HepG2 (cell line): ENCODE measurements around the gene LIN28B.
"Not testable (repeated sequence)": the region's sequence is repeated elsewhere in the genome, so short reads cannot be mapped to it uniquely, and the experiment has no call there.

Source experiments
- RELA ChIP-seq: sonication (generic); formaldehyde crosslinking; IDR thresholded peaks from 2 replicates; pipeline ENCODE4 v1.4.0; 2020; ENCODE audit warnings: missing genetic modification reagents
- TF ChIP-seq, protein P1 (sequence below): sonication (generic); formaldehyde crosslinking; IDR thresholded peaks from 2 replicates; pipeline ENCODE4 v1.4.0; 2020; ENCODE audit warnings: missing genetic modification reagents
- TF ChIP-seq, protein P2 (sequence below): sonication (generic); formaldehyde crosslinking; IDR thresholded peaks from 2 replicates; pipeline ENCODE4 v1.5.0; 2020; ENCODE audit warnings: mild to moderate bottlenecking, missing genetic modification reagents, moderate library complexity
- TF ChIP-seq, protein P3 (sequence below): sonication (generic); formaldehyde crosslinking; IDR thresholded peaks from 2 replicates; pipeline ENCODE4 v1.5.0; 2020; ENCODE audit warnings: missing genetic modification reagents
- TF ChIP-seq, protein P4 (sequence below): sonication (generic); formaldehyde crosslinking; IDR thresholded peaks from 2 replicates; pipeline ENCODE4 v1.5.1; 2020; ENCODE audit warnings: missing genetic modification reagents, mild to moderate bottlenecking, borderline replicate concordance

DNA sequence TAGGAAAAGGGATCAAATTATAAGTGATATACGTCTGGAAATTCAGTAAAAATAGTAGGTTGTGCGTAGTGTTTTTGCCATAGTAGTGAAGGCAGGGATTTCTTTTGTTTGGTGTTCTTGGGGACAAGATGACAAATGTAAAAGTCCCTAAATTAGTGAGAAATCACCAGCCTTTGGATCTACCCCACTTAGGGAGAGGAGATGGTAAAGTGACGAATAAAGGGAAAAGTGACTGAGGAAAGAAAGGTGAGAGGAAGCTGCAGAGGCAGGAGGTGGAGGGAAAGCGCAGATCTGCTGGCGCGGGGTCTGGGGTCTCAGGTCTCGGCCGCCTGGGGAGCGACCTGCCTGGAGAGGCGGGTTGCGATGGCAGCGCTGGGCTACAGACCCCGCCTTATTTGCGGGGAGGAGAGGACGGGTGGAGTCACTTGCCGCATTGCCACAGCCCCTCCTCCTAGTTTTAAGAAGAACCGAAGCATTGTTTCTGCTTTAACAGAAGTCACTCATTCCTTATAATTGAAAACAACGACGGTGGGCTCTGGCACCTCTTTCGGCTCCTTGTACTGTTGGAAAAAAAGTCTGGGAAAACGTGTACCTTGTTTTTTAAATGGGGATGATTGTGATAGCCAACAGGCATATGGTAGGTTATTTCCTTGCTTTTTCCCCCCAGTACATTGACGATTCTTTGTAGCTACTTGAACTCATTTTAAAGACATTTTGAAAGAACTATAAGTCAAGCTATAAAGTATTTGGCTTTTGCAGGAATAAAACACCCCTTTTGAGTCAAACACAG lies 3.3 kb upstream of the LIN28B start:
- TF ChIP-seq, protein P1, sequence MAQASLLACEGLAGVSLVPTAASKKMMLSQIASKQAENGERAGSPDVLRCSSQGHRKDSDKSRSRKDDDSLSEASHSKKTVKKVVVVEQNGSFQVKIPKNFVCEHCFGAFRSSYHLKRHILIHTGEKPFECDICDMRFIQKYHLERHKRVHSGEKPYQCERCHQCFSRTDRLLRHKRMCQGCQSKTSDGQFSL (CRISPR knock-in tag): not testable (repeated sequence)
- TF ChIP-seq, protein P2, sequence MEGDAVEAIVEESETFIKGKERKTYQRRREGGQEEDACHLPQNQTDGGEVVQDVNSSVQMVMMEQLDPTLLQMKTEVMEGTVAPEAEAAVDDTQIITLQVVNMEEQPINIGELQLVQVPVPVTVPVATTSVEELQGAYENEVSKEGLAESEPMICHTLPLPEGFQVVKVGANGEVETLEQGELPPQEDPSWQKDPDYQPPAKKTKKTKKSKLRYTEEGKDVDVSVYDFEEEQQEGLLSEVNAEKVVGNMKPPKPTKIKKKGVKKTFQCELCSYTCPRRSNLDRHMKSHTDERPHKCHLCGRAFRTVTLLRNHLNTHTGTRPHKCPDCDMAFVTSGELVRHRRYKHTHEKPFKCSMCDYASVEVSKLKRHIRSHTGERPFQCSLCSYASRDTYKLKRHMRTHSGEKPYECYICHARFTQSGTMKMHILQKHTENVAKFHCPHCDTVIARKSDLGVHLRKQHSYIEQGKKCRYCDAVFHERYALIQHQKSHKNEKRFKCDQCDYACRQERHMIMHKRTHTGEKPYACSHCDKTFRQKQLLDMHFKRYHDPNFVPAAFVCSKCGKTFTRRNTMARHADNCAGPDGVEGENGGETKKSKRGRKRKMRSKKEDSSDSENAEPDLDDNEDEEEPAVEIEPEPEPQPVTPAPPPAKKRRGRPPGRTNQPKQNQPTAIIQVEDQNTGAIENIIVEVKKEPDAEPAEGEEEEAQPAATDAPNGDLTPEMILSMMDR (CRISPR knock-in tag): not testable (repeated sequence)
- TF ChIP-seq, protein P3, sequence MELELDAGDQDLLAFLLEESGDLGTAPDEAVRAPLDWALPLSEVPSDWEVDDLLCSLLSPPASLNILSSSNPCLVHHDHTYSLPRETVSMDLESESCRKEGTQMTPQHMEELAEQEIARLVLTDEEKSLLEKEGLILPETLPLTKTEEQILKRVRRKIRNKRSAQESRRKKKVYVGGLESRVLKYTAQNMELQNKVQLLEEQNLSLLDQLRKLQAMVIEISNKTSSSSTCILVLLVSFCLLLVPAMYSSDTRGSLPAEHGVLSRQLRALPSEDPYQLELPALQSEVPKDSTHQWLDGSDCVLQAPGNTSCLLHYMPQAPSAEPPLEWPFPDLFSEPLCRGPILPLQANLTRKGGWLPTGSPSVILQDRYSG (CRISPR knock-in tag): not testable (repeated sequence)
- not testable (repeated sequence) for TF ChIP-seq RELA
- TF ChIP-seq, protein P4, sequence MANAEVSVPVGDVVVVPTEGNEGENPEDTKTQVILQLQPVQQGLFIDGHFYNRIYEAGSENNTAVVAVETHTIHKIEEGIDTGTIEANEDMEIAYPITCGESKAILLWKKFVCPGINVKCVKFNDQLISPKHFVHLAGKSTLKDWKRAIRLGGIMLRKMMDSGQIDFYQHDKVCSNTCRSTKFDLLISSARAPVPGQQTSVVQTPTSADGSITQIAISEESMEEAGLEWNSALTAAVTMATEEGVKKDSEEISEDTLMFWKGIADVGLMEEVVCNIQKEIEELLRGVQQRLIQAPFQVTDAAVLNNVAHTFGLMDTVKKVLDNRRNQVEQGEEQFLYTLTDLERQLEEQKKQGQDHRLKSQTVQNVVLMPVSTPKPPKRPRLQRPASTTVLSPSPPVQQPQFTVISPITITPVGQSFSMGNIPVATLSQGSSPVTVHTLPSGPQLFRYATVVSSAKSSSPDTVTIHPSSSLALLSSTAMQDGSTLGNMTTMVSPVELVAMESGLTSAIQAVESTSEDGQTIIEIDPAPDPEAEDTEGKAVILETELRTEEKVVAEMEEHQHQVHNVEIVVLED (CRISPR knock-in tag): not testable (repeated sequence)
